Measurements from ENCODE around the gene PML.

The PML gene

DNA sequence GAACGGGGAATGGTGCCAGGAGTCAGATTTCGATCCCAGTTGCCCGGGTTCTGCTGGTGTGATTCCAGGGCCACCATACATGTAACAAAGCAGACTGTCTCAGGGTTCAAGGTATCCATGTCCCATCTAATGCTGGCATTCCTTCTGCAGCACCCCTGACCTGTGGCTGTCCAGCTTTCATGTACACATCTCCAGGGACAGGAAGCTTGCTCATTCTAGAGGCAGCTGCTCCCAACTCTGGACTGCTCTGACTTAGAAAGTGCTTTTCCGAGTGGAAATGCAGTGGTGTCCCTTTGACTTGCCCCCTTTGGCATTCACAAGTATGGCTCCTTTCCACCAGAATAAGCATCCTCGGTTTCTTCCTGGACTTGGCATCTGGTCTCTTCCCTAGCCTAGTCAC is 30.9 kb downstream of the PML start:
- no peaks in the 10 kb centered on the region for H3K27me3 ChIP-seq (ENCODE audit: control insufficient read depth, insufficient read depth, low read length)
- H3K36me3 ChIP-seq (ENCODE audit: control insufficient read depth, low read depth, low read length), result peaks cover 10% of the 10 kb centered on the region
- no peak overlapping the region for H3K4me3 ChIP-seq (ENCODE audit: low read length)
- H3K9ac ChIP-seq (ENCODE audit: low read length), result no peak overlapping the region
- no peak overlapping the region for H3K27ac ChIP-seq (ENCODE audit: low read length)
- no peaks in the 10 kb centered on the region for H3K4me1 ChIP-seq (ENCODE audit: control insufficient read depth, low read depth, low read length)
- no peaks in the 10 kb centered on the region for H3K9me3 ChIP-seq (ENCODE audit: control insufficient read depth, low read depth, low read length)

DNA sequence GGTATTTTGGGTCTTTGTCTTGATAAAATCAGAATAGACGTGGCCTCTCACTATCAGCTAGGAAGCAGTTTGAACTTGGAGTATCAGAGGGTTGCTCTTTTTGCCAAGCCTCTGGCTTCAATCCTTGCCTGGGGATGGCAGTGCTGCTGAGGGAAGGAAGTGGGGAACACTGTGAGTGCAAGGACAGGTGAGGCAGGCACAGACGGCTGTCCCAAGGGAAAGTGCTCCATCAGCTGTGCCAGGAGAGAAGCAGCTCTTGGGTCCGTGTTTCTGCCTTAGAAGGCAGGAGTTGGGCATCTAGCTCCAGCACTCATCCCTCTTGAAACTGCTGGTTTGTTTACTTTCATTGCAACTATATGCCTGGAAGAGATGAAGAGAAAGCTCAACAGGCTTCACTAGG is 33.2 kb downstream of the PML start:
- Histone ChIP-seq H3K9me3 (ENCODE audit: control insufficient read depth, low read depth, low read length) (no peaks in the 10 kb centered on the region), H3K36me3 (ENCODE audit: control insufficient read depth, low read depth, low read length) (peaks cover 10% of the 10 kb centered on the region), H3K9ac (ENCODE audit: low read length) (no peak overlapping the region), H3K4me1 (ENCODE audit: control insufficient read depth, low read depth, low read length) (no peaks in the 10 kb centered on the region), H3K27me3 (ENCODE audit: control insufficient read depth, insufficient read depth, low read length) (no peaks in the 10 kb centered on the region), H3K4me3 (ENCODE audit: low read length) (no peak overlapping the region), H3K27ac (ENCODE audit: low read length) (no peak overlapping the region)

DNA sequence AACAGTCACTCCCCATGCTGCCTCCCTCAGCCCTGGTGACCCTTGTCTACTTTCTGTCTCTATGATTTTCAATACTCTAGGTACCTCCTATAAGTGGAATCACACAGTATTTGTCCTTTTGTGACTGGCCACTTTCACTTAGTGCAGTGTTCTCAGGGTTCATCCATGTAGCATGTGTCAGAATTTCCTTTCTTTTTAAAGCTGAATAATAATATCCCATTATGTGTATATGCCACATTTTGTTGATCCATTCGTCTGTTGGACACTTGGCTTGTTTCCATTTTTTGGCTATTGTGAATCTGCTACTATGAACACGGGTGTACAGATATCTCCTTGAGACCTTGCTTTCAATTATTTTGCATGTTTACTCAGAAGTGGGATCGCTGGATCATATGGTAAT is 34.1 kb downstream of the PML start:
- peaks cover 5% of the 10 kb centered on the region for H3K36me3 ChIP-seq (ENCODE audit: control insufficient read depth, low read depth, low read length)
- H3K4me1 ChIP-seq (ENCODE audit: control insufficient read depth, low read depth, low read length), result no peaks in the 10 kb centered on the region
- no peaks in the 10 kb centered on the region for H3K27me3 ChIP-seq (ENCODE audit: control insufficient read depth, insufficient read depth, low read length)
- no peak overlapping the region for H3K27ac ChIP-seq (ENCODE audit: low read length)
- no peak overlapping the region for H3K9ac ChIP-seq (ENCODE audit: low read length)
- no peaks in the 10 kb centered on the region for H3K9me3 ChIP-seq (ENCODE audit: control insufficient read depth, low read depth, low read length)
- H3K4me3 ChIP-seq (ENCODE audit: low read length), result no peak overlapping the region

DNA sequence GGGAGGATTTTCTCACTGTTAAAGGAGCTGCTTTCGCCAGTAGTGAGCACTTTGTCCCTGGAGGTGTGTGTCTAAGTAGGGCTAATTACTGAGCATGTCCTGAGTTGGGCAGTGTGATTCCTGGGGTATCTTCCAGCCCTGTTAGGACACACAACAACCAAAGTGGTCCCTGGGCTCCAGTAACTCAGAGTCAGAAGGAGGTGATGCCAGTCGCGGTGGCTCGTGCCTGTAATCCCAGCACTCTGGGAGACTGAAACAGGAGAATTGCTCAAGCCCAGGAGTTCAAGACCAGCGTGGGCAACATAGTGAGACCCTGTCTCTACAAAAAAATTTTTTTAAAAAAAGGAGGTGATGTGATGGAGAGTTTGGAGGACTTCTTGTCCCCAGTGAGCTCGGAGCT is 37.5 kb downstream of the PML start:
- Histone ChIP-seq H3K9ac (ENCODE audit: low read length) (no peak overlapping the region), H3K9me3 (ENCODE audit: control insufficient read depth, low read depth, low read length) (no peaks in the 10 kb centered on the region), H3K4me3 (ENCODE audit: low read length) (no peak overlapping the region), H3K27ac (ENCODE audit: low read length) (no peak overlapping the region), H3K4me1 (ENCODE audit: control insufficient read depth, low read depth, low read length) (no peaks in the 10 kb centered on the region), H3K36me3 (ENCODE audit: control insufficient read depth, low read depth, low read length) (peaks cover 3% of the 10 kb centered on the region), H3K27me3 (ENCODE audit: control insufficient read depth, insufficient read depth, low read length) (no peaks in the 10 kb centered on the region)

DNA sequence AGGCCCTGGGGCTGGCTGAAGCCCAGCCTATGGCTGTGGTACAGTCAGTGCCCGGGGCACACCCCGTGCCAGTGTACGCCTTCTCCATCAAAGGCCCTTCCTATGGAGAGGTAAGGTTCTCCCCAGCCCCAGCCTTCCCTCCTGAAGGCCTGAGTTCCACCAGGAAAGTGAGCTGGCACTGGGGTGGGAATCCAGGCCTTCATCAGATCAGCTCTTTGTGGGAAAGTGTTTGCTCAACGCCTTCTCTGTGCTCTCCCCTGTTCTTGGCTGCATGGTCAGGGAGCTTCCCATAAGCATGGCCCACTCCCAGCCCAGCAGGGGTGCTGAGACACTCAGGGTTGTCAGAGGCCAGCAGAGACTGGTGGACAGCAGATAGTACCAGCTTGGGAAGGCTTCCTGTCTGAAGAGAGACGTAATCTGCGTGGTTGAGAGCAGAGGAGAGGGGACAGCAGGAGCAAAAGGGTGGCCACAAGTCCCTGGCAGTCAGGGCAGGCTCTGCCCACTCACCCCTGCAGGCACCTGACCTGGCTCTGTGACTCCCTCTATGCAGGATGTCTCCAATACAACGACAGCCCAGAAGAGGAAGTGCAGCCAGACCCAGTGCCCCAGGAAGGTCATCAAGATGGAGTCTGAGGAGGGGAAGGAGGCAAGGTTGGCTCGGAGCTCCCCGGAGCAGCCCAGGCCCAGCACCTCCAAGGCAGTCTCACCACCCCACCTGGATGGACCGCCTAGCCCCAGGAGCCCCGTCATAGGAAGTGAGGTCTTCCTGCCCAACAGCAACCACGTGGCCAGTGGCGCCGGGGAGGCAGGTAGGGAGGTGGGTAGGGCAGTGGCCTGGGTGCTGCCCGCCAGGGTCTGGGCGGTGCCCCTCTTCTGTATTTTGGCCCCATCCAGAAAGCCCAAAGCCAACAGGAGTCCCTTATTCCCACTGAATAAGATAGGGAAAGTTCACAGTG is 38.4 kb downstream of the PML start:
- Histone ChIP-seq H3K36me3 (ENCODE audit: control insufficient read depth, low read depth, low read length) (peaks cover 3% of the 10 kb centered on the region), H3K9ac (ENCODE audit: low read length) (no peak overlapping the region), H3K4me1 (ENCODE audit: control insufficient read depth, low read depth, low read length) (no peaks in the 10 kb centered on the region), H3K9me3 (ENCODE audit: control insufficient read depth, low read depth, low read length) (no peaks in the 10 kb centered on the region), H3K27me3 (ENCODE audit: control insufficient read depth, insufficient read depth, low read length) (no peaks in the 10 kb centered on the region), H3K4me3 (ENCODE audit: low read length) (no peak overlapping the region), H3K27ac (ENCODE audit: low read length) (no peak overlapping the region)

DNA sequence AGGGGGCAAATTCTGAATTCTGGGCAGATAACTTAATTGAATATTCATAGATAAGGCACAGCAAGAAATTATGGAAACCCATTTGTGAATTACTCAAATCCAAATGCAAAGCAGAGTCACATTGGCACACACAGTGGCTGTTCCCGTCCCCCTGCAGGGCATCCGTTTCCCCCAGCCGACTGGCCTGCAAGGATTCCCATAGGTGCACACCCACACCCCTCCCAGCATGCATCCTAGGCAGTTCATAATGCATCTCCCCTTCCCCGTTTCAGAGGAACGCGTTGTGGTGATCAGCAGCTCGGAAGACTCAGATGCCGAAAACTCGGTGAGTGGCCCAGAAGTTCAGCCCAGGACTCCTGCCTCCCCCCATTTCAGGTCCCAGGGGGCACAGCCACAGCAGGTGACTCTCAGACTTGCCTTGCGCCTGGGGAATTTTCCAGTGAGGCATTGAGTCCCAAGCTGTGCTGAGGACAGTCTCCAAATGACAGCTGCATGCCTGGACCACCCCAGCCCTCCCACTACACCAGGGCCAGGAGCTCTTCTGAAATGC is 39.8 kb downstream of the PML start:
- peaks cover 3% of the 10 kb centered on the region for H3K36me3 ChIP-seq (ENCODE audit: control insufficient read depth, low read depth, low read length)
- H3K9me3 ChIP-seq (ENCODE audit: control insufficient read depth, low read depth, low read length), result no peaks in the 10 kb centered on the region
- no peaks in the 10 kb centered on the region for H3K4me1 ChIP-seq (ENCODE audit: control insufficient read depth, low read depth, low read length)

DNA sequence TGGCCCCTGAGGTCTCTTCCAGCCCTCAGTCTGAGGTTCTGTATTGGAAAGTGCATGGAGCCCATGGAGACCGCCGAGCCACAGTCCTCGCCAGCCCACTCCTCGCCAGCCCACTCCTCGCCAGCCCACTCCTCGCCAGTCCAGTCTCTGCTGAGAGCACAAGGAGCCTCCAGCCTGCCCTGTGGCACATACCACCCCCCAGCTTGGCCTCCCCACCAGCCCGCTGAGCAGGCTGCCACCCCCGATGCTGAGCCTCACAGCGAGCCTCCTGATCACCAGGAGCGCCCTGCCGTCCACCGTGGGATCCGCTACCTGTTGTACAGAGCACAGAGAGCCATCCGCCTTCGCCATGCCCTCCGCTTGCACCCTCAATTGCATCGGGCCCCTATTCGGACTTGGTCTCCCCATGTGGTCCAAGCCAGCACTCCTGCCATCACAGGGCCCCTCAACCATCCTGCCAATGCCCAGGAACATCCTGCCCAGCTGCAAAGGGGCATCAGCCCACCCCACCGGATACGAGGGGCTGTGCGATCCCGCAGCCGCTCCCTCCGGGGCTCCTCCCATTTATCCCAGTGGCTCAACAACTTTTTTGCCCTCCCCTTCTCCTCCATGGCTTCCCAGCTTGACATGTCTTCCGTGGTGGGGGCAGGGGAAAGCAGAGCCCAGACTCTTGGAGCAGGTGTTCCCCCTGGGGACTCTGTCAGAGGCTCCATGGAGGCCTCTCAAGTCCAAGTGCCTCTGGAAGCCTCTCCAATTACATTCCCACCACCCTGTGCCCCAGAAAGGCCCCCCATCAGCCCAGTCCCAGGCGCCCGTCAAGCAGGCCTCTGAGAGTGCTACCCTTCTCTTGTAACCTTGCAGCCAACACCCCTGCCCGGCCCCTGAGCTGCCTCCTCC is 40.9 kb downstream of the PML start:
- Histone ChIP-seq H3K4me3 (ENCODE audit: low read length) (no peak overlapping the region), H3K36me3 (ENCODE audit: control insufficient read depth, low read depth, low read length) (peaks cover 3% of the 10 kb centered on the region), H3K4me1 (ENCODE audit: control insufficient read depth, low read depth, low read length) (peaks cover 3% of the 10 kb centered on the region), H3K27ac (ENCODE audit: low read length) (no peak overlapping the region), H3K9me3 (ENCODE audit: control insufficient read depth, low read depth, low read length) (no peaks in the 10 kb centered on the region), H3K27me3 (ENCODE audit: control insufficient read depth, insufficient read depth, low read length) (no peaks in the 10 kb centered on the region), H3K9ac (ENCODE audit: low read length) (no peak overlapping the region)

More for the DNA sequence above, 39.8 kb downstream of the PML start:
- Histone ChIP-seq H3K27me3 (ENCODE audit: control insufficient read depth, insufficient read depth, low read length) (no peaks in the 10 kb centered on the region), H3K27ac (ENCODE audit: low read length) (no peak overlapping the region), H3K4me3 (ENCODE audit: low read length) (no peak overlapping the region), H3K9ac (ENCODE audit: low read length) (no peak overlapping the region)

DNA sequence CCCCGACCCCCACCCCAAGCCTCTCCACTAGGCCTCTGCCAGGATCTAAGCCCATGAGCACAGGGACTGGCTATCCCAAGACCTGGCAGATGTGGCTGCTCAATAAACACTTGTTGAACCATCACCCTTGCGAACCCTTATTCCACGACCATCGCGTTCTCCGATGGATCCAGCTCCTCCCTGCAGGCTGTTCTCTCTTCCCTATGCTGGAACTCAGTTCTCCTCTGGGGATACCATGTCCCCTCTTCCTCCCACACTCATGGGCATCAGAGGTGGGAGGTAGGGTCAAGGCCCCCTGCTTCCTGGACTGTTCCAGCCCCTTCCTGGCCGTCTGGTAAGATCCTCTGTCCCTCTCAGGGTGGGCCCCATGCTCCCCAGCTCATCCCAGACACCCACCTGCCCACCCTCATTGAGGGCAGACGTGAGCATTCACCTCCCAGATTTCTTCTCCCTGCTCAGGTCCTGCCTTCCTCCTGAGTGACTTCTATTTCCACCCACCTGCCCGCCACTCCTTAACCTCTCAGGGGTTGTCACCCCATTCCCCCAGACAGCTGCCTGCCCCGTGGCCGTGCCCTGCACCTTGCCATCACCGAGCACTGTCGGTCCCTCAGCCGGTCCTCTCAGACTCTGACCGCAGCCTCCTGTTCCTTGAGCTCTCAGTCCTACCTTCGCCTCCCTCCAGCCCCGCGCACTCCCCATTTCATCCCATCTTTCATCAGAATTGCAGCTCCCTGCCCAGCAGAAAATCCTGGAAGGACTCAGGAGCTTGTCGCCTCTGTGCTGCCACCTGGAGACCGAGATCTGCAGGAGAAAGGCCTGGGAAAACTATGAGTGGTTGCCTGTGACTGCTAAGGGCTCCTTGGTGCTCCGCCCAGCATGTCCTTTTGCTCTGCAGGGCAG is 42.0 kb downstream of the PML start:
- Histone ChIP-seq H3K4me1 (ENCODE audit: control insufficient read depth, low read depth, low read length) (peaks cover 6% of the 10 kb centered on the region), H3K9ac (ENCODE audit: low read length) (no peak overlapping the region), H3K27me3 (ENCODE audit: control insufficient read depth, insufficient read depth, low read length) (no peaks in the 10 kb centered on the region), H3K4me3 (ENCODE audit: low read length) (no peak overlapping the region), H3K27ac (ENCODE audit: low read length) (no peak overlapping the region), H3K36me3 (ENCODE audit: control insufficient read depth, low read depth, low read length) (peaks cover 3% of the 10 kb centered on the region), H3K9me3 (ENCODE audit: control insufficient read depth, low read depth, low read length) (no peaks in the 10 kb centered on the region)

DNA sequence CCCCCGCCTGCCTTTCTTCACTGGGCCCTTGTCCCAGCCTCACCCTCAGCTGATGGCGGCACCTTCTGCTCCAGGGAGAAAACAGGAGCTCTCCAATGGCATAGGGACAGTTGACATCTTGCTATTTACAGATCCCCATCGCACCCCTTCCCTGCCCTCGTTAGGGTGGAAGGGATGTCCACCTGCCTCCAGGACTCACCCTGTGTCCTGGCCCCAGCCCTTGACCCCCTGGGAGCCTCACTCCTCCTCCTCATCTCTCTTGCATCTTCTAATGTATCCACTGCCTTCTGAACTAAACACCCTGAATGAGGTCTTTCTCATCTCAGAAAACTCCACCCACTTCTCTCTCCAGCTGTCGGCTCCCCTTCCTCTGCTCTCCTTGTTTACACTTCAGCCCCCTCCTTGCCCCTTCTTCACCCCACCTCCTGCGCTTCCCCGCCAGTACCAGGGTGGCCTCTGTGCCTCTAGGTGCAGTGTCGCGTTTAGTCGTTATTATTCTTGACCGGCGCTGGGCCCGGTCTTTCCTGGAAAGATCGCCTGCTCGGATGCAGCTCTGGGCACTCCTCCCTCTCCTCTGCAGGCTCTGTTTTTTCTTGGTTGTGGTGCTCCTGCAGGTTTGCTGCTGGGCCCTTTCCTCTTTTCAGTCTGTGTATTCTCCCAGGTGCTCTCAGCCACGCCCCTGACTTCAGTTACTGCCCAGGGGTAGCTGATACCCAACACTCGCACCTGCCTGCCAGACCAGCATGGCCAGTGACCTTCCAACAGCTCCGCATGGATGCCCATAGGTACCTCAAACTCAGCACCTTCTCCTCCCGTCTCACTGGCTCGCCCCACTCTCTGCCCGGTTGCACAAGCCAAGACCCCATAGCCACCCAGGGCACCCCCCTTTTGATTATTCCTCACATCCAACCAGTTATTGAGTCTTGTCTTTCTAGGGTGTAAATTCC is 42.9 kb downstream of the PML start:
- Histone ChIP-seq H3K36me3 (ENCODE audit: control insufficient read depth, low read depth, low read length) (peaks cover 3% of the 10 kb centered on the region), H3K9ac (ENCODE audit: low read length) (no peak overlapping the region), H3K4me1 (ENCODE audit: control insufficient read depth, low read depth, low read length) (peaks cover 6% of the 10 kb centered on the region), H3K9me3 (ENCODE audit: control insufficient read depth, low read depth, low read length) (no peaks in the 10 kb centered on the region), H3K27me3 (ENCODE audit: control insufficient read depth, insufficient read depth, low read length) (no peaks in the 10 kb centered on the region), H3K27ac (ENCODE audit: low read length) (no peak overlapping the region), H3K4me3 (ENCODE audit: low read length) (no peak overlapping the region)
